Measurements from ENCODE around the gene ADCY5. TPM values are rescaled to one million over a fixed set of nuclear protein-coding genes. Genes with fewer than 3 reads are reported as not detected.
"Not testable (repeated sequence)": the region's sequence is repeated elsewhere in the genome, so short reads cannot be mapped to it uniquely, and the experiment has no call there.

The ADCY5 gene
- 3.8 TPM for total RNA-seq

GRCh38 chr3:123448536-123449101, at the start of gene ADCY5:
ADCY5 (minus strand) TSS chr3:123449090; CDS start chr3:123448545, 545 bp downstream.
- ATAC-seq (peak; percentile 62), DNase-seq (ENCODE audit: low spot score) (no peak)

- DNase-seq (ENCODE audit: low spot score) (no peak), ATAC-seq (no peak)
Observed at GRCh38 chr3:123493912-123494311, 45.0 kb upstream of the ADCY5 start.

- ATAC-seq (no peak), DNase-seq (ENCODE audit: low spot score) (no peak)
Observed at GRCh38 chr3:123491966-123492587, 43.2 kb upstream of the ADCY5 start.

GRCh38 chr3:123489400-123490004, 40.6 kb upstream of the ADCY5 start:
- DNase-seq (ENCODE audit: low spot score) (peak; percentile 68), ATAC-seq (peak; percentile 92)

GRCh38 chr3:123488645-123489347, 39.9 kb upstream of the ADCY5 start:
- DNase-seq (ENCODE audit: low spot score), result no peak

GRCh38 chr3:123487063-123487462, 38.2 kb upstream of the ADCY5 start:
- not testable (repeated sequence) for DNase-seq (ENCODE audit: low spot score); ATAC-seq

More at GRCh38 chr3:123488645-123489347, 39.9 kb upstream of the ADCY5 start:
- no peak for ATAC-seq

GRCh38 chr3:123486460-123486859, 37.6 kb upstream of the ADCY5 start:
- ATAC-seq, result no peak
- DNase-seq (ENCODE audit: low spot score), result no peak

GRCh38 chr3:123485551-123485950, 36.7 kb upstream of the ADCY5 start:
- DNase-seq (ENCODE audit: low spot score) (no peak), ATAC-seq (no peak)

GRCh38 chr3:123483146-123483545, 34.3 kb upstream of the ADCY5 start:
- DNase-seq (ENCODE audit: low spot score), result no peak
- ATAC-seq, result no peak

- no peak for ATAC-seq
- no peak for DNase-seq (ENCODE audit: low spot score)
Observed at GRCh38 chr3:123481722-123482457, 33.0 kb upstream of the ADCY5 start.

GRCh38 chr3:123481071-123481470, 32.2 kb upstream of the ADCY5 start:
- no peak for DNase-seq (ENCODE audit: low spot score)
- no peak for ATAC-seq

- ATAC-seq (no peak), DNase-seq (ENCODE audit: low spot score) (no peak)
Observed at GRCh38 chr3:123480428-123480827, 31.5 kb upstream of the ADCY5 start.

- DNase-seq (ENCODE audit: low spot score) (no peak), ATAC-seq (no peak)
Observed at GRCh38 chr3:123479891-123480290, 31.0 kb upstream of the ADCY5 start.

- DNase-seq (ENCODE audit: low spot score) (no peak), ATAC-seq (no peak)
Observed at GRCh38 chr3:123478314-123478713, 29.4 kb upstream of the ADCY5 start.

GRCh38 chr3:123476967-123477750, 28.3 kb upstream of the ADCY5 start:
- ATAC-seq, result peak; percentile 60
- no peak for DNase-seq (ENCODE audit: low spot score)

GRCh38 chr3:123475786-123476185, 26.9 kb upstream of the ADCY5 start:
- ATAC-seq (no peak), DNase-seq (ENCODE audit: low spot score) (no peak)

GRCh38 chr3:123471106-123471505, 22.2 kb upstream of the ADCY5 start:
- no peak for DNase-seq (ENCODE audit: low spot score)
- no peak for ATAC-seq

GRCh38 chr3:123469323-123469995, 20.6 kb upstream of the ADCY5 start:
- ATAC-seq (no peak), DNase-seq (ENCODE audit: low spot score) (no peak)

- ATAC-seq (peak; percentile 83), DNase-seq (ENCODE audit: low spot score) (no peak)
Observed at GRCh38 chr3:123467046-123467445, 18.2 kb upstream of the ADCY5 start.

GRCh38 chr3:123464211-123464610, 15.3 kb upstream of the ADCY5 start:
- ATAC-seq (no peak), DNase-seq (ENCODE audit: low spot score) (no peak)

All from left lobe of liver (tissue), 2 donors.